GM19324 (cell line): ENCODE data around the gene SYTL2.
"Not testable (repeated sequence)": the region's sequence is repeated elsewhere in the genome, so short reads cannot be mapped to it uniquely, and the experiment has no call there.

ENCODE experiments used
- ATAC-seq: cut with Tn5 transposase; IDR thresholded peaks from one replicate; pipeline ENCODE4 v1.9.1; 2021; ENCODE audit warnings: mild to moderate bottlenecking, moderate library complexity; ENCODE audit not compliant: unreplicated experiment, low FRiP score

The SYTL2 gene

DNA sequence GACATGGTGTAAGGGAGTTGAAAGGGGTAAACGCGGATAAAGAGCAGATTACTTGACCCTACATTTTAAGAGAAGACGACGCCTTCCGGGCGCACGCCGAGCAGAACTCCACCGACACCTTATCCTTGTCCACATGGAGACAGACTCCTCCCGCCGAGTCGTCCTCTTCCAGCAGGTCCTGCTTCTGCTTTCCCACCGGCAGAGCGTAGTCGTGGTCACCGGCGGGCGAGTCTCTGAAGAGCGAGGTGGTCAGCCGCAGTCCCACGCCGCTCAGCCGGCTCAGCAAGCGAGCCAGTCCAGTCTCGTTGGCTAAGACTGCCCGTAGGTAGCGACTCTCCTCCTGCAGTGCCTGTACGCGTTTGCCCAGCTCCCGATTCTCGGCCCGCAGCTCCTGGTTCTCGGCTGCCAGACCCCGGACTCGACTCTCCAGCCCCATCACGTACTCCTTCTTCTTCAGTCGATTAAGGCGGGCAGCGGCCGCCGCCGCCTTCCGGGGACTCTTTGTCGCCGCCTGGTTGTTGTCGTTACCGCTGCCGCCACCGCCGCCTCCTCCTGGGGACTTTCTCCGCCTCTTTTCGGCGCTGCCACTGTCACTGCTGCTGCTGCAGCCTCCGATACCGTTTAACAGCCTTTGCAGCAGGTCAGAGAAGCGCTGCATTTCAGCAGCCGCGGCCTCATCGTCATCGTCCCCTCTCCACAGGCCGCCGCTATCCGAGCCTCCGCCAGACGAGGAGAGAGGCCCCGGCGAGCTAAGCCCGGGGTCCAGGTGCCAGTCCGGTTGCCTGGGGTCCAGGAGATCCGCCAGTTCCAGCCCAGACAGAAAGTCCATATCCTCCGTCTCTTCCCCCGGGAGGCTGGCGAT lies 147.0 kb downstream of the SYTL2 start:
- ATAC-seq = peak; percentile 68

DNA sequence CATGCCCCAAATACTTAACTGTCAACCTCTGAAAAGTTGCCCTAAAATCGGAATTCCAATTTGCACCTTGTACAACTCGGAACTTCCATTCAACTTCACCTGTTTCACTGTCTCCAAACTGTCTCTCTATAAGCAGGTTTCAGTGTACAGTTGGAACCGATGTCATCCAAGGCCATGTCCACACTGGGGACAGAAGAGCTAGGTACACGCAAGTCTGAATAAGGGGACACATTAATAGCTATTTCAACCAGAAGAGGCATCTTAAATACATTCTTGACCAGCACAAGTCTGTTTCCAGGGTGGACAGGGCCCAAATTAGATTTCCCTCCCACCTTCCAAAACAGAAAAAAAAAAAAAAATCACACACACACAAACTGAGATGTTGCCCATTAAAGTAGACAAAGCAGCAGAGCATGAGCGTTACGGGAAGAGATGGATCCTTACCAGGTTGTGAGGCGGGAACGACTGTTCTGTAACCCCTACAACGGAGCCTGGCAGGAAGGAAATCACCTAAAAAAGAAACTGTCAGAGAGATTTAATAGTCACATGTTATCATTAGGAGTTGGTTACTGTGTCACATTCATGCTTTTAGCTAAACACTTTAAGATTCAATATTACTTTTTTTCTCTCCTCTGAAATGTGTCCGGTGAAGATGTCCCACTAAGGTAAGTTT lies 147.7 kb downstream of the SYTL2 start:
- no peak for ATAC-seq

DNA sequence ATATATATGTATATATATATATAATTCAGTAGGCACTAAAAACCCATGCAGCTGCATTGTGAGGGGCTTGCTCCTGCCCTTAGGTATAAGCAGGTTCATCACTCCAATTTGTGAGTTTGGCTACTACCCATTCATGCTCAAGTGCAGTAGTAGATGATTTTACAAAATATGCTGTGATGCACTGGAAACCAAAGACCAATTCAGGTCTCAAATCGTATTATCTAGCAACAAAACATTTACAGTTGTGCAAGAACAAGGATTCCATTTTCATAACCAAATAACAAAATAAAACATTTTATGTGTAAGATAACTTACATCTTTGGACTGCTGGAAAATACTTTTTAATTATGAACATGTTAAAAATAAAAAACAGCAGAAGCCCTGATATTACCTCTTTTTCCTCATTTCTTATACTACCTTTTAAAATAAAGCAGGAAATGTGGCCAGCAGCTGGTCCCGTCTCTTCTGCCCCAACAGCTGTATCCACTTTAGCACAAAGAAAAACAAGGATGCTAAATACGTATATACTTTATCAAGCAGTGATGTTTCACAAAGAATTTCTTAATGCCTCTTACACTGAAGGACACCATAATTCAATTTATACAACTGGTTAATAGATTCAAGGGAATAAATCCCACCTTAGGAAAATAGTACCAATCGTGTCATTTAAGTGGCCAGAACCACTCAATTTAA lies 148.8 kb downstream of the SYTL2 start:
- no peak for ATAC-seq

DNA sequence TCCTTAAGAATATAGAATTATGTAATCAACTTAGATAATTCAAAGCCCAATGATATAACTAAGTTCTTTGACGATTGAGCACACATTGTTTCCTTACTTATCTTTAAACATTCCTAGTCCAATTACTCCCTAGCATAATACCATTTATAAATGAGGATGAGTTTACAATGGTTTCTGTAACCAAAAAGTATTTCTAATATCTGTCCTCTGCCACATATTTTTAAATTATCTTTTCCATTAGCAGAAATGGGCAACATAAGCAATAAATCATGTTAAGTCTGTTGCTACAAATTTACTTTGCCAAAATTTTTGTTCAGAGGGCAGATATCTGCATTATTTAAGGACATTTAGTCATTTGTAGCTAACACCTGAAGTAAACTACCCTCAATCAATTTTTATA lies 152.8 kb downstream of the SYTL2 start:
- ATAC-seq = no peak

DNA sequence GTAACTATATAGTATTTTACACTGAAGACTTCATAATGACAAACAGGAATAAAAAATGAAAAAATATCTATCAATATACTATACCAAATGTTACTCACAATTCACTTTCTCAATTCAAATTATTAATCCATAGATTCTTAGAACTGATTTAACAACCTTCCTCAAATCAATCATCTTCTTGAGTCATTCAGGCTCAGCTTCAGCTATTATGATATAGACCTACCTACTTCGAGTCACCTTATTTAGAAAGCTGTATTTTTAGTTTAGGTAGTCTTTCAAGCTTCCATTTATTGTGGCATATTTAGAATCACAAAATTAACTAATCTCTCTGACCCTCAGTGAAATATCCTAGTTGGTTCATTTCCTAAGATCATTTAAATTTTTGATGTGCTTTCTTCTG lies 154.2 kb downstream of the SYTL2 start:
- no peak for ATAC-seq

DNA sequence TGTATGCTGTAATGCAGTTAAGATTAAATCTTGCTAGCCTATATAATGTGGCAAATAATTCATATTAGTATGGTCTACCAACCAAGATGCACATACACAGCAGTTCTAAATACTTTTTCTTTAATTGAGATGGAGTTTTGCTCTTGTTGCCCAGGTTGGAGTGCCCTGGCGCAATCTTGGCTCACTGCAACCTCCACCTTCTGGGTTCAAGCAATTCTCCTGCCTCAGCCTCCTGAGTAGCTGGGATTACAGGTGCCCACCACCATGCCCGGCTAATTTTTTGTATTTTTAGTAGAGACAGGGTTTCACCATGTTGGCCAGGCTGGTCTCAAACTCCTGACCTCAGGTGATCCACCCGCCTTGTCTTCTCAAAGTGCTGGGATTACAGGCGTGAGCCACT lies 156.6 kb downstream of the SYTL2 start:
- ATAC-seq = not testable (repeated sequence)

DNA sequence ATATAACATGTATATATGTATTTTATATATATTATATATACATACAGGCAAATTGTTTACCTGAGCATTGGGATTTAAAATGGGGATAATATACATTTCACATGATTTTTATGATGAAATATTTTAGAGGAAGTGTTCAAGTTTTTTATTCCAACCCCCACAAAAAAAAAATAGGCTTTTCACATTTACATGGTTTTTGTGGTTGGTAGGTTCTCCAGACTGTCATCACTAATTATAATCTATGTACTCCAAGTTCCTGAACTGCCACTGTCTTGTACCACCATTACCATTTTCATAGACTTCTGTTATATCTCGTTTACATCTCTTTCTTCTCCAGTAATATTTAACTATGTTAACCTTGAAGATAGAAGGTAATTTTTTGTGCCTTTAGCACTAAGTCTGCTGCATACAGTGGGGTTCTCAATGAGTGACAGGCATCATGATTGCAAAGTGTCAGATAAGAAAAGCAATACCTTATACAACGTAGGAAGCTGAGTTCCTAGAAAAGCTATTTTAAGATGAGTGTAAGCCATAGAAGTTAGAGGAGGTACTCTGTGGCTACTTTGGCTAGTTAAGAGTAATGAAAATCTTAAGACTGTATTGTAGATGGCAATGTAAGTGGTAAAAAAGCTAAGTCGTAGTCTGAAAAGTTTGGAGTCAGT lies 158.0 kb downstream of the SYTL2 start:
- no peak for ATAC-seq

DNA sequence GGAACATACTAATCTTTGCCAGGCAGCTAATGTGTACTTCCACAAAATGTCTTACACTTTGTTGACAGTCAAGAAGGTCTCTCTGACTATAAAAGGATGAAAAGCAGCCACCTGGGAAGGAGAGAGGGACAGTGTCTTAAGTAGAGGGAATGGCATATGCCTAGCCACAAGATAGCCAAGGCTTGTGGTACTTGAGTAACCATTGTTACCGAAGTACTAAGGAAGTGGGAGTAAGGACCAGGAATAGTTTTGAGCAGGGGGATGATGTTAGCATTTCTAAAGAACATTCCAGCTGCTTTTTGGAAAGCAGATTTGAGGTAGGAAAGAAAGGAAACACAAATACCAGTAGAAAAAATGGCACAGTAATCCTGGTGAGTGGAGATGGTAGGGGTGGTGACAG lies 159.8 kb downstream of the SYTL2 start:
- no peak for ATAC-seq

DNA sequence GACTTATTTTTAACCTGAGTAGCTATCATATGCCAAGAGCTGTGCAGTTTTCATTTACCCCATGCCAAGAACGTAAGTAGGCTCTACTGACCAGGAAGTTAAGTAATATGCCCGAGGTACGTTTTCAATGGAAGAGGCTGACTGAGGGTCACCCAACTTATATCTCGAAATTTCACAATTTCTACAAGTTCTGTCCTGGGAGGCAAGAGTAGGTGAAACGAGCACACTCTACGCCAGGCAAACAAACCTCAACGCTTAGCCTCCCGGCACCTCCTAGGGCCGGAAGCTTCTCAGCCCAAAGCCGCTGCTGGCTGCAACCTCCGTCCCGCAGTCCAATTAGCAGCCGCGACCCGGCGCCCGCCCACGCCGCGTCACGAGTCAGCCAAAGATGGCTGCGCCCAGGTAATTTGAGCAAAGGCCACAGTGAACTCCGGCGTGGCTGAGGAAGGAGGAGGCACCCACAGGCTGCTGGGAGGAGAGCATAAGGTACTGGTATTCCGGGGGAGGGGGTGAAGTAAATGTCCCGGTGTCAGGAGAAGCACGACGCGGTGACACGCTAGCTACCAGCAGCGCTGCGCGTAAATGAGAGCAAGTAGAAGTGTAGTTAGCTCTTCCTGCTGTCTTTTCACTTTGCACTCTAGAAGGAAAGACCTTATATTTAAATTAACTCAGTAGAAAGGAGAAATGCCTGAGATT lies 163.2 kb downstream of the SYTL2 start, which contains the start of gene TMEM126A:
Gene TMEM126A, plus strand, starts transcription at position 364 of the 696 bp plus-strand sequence. CDS start 2,289 bp downstream, outside the sequence.
- ATAC-seq = peak; percentile 100

DNA sequence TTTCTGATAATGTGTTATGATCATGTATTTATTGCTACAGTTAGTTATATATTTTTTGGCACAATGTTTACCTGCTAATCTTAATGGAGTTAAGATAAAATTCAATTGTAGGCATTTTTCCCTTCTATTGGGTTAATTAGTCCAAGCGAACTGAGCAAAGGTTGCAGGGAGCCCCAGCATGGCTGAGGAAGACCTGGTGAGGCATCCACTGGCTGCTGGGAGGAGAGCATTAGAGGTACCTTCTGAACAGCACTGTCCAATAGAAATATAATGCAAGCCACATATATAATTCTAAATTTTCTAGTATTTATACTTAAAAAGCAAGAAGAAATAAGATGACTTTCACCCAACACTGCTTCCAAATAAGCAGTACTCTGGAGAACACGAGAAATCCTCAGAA lies 163.9 kb downstream of the SYTL2 start:
- ATAC-seq = no peak
